HFFc6 (cell line): ENCODE results near the gene EPHB1. TPM values are rescaled to one million over a fixed set of nuclear protein-coding genes. Genes with fewer than 3 reads are reported as not detected.

Experiments
- DNase-seq: peaks from one replicate; pipeline ENCODE4 v3.0.0-alpha.2; 2018
- H3K27ac Mint-ChIP-seq: 2 replicates; pipeline ENCODE4 v1.8.0; 2020; ENCODE audit warnings: mild to moderate bottlenecking, mixed read lengths
- H3K27me3 Mint-ChIP-seq: 2 replicates; pipeline ENCODE4 v1.8.0; 2021; ENCODE audit warnings: mild to moderate bottlenecking, moderate library complexity, mixed read lengths; ENCODE audit not compliant: insufficient read depth
- H3K36me3 Mint-ChIP-seq: 2 replicates; pipeline ENCODE4 v1.8.0; 2021; ENCODE audit warnings: low read depth, mixed read lengths
- H3K4me1 Mint-ChIP-seq: 2 replicates; pipeline ENCODE4 v1.8.0; 2020; ENCODE audit warnings: low read depth, mixed read lengths
- H3K4me3 Mint-ChIP-seq: 2 replicates; pipeline ENCODE4 v1.8.0; 2020; ENCODE audit warnings: mild to moderate bottlenecking, moderate library complexity, mixed read lengths
- H3K9me3 Mint-ChIP-seq: 2 replicates; pipeline ENCODE4 v1.8.0; 2020; ENCODE audit warnings: mild to moderate bottlenecking, mixed read lengths
- CTCF ChIP-seq: fragments of 200-600 bp; sonication (generic); IDR thresholded peaks from 2 replicates; pipeline ENCODE4 v1.5.0; 2021; ENCODE audit warnings: antibody characterized with exemption, mild to moderate bottlenecking
- total RNA-seq, 6 experiments: library from RNA; stranded (reverse); fragmentation: NEBNext Ultra II Directional; extraction: Animal tissue kit (Norgen Biotek cat#: 25700); gene quantifications; 2 replicates in 1 of 6; 3 replicates in 5 of 6; pipeline ENCODE4 v1.2.3, GENCODE V29; 2021

EPHB1 gene
- total RNA-seq, 6 experiments from 2014 or later: 0.88 to 2.6 (median 1.0) TPM

GRCh38 chr3:134873789-134874188, 78.7 kb downstream of the EPHB1 start:
- Mint-ChIP-seq H3K4me3 (no peak overlapping the region), H3K27ac (no peak overlapping the region), H3K9me3 (no peaks in the 10 kb centered on the region), H3K27me3 (peaks cover 5% of the 10 kb centered on the region), H3K4me1 (no peaks in the 10 kb centered on the region), H3K36me3 (no peaks in the 10 kb centered on the region)
- no peak for TF ChIP-seq CTCF
- DNase-seq: no peak

GRCh38 chr3:134874737-134875413, 79.8 kb downstream of the EPHB1 start:
- DNase-seq: no peak
- TF ChIP-seq CTCF: no peak
- no peaks in the 10 kb centered on the region for H3K4me1 Mint-ChIP-seq
- no peaks in the 10 kb centered on the region for H3K36me3 Mint-ChIP-seq
- H3K9me3 Mint-ChIP-seq: no peaks in the 10 kb centered on the region
- H3K27me3 Mint-ChIP-seq: peaks cover 5% of the 10 kb centered on the region
- no peak overlapping the region for H3K4me3 Mint-ChIP-seq
- H3K27ac Mint-ChIP-seq: no peak overlapping the region

- Mint-ChIP-seq H3K27ac (no peak overlapping the region), H3K36me3 (no peaks in the 10 kb centered on the region), H3K4me3 (no peak overlapping the region), H3K27me3 (peaks cover 5% of the 10 kb centered on the region), H3K4me1 (no peaks in the 10 kb centered on the region), H3K9me3 (no peaks in the 10 kb centered on the region)
- DNase-seq: no peak
- no peak for TF ChIP-seq CTCF
Measured at GRCh38 chr3:134876836-134877235, 81.8 kb downstream of the EPHB1 start.

GRCh38 chr3:134877788-134878187, 82.7 kb downstream of the EPHB1 start:
- Mint-ChIP-seq H3K27ac (no peak overlapping the region), H3K9me3 (no peaks in the 10 kb centered on the region), H3K4me3 (no peak overlapping the region), H3K27me3 (peaks cover 3% of the 10 kb centered on the region), H3K36me3 (no peaks in the 10 kb centered on the region), H3K4me1 (no peaks in the 10 kb centered on the region)
- no peak for DNase-seq
- no peak for TF ChIP-seq CTCF

- no peak for DNase-seq
- TF ChIP-seq CTCF: no peak
- peaks cover 3% of the 10 kb centered on the region for H3K27me3 Mint-ChIP-seq
- no peaks in the 10 kb centered on the region for H3K9me3 Mint-ChIP-seq
- H3K4me3 Mint-ChIP-seq: no peak overlapping the region
- no peak overlapping the region for H3K27ac Mint-ChIP-seq
- no peaks in the 10 kb centered on the region for H3K36me3 Mint-ChIP-seq
- H3K4me1 Mint-ChIP-seq: peaks cover 6% of the 10 kb centered on the region; the same call in 1 of the 2 replicates
Measured at GRCh38 chr3:134879990-134880389, 84.9 kb downstream of the EPHB1 start.
